Neural cell (in vitro differentiated cells): ENCODE measurements around the gene PEAR1. TPM values are rescaled to one million over a fixed set of nuclear protein-coding genes. Genes with fewer than 3 reads are reported as not detected.

Experiments
- H2AFZ ChIP-seq: fragments of 200-600, 300-800 bp; sonication (generic), shearing (Covaris generic); 2 replicates; pipeline ENCODE4 v1.6.0; 2014; ENCODE audit warnings: low read depth, mild to moderate bottlenecking, antibody characterized with exemption, low read length, moderate library complexity
- H3F3A ChIP-seq: fragments of 200-600 bp; shearing (Covaris generic); 2 replicates; pipeline ENCODE4 v1.6.1; 2016; ENCODE audit warnings: mild to moderate bottlenecking, moderate library complexity, mixed read lengths, antibody characterized with exemption, low read length; ENCODE audit not compliant: insufficient read depth, poor library complexity, severe bottlenecking
- H3K27ac ChIP-seq: fragments of 200-600, 300-800 bp; sonication (generic), shearing (Covaris generic); 2 replicates; pipeline ENCODE4 v1.5.1; 2014; ENCODE audit warnings: mild to moderate bottlenecking, low read length, moderate library complexity
- H3K27me3 ChIP-seq: fragments of 300-800, 200-600 bp; sonication (generic), shearing (Covaris generic); 2 replicates; pipeline ENCODE4 v1.6.0; 2014; ENCODE audit warnings: mild to moderate bottlenecking, low read depth, low read length, moderate library complexity; ENCODE audit not compliant: insufficient read depth
- H3K36me3 ChIP-seq: fragments of 300-800, 200-600 bp; sonication (generic), shearing (Covaris generic); 2 replicates; pipeline ENCODE4 v1.5.1; 2014; ENCODE audit warnings: mild to moderate bottlenecking, antibody characterized with exemption, low read length, moderate library complexity; ENCODE audit not compliant: insufficient read depth
- H3K4me2 ChIP-seq: fragments of 300-800, 200-600 bp; sonication (generic), shearing (Covaris generic); 2 replicates; pipeline ENCODE4 v1.6.0; 2014; ENCODE audit warnings: mild to moderate bottlenecking, low read length
- H3K4me3 ChIP-seq: fragments of 300-800, 200-600 bp; sonication (generic), shearing (Covaris generic); 2 replicates; pipeline ENCODE4 v1.5.1; 2014; ENCODE audit warnings: mild to moderate bottlenecking, low read length, moderate library complexity
- H3K79me2 ChIP-seq: fragments of 200-600 bp; shearing (Covaris generic); replicated peaks from 2 replicates; pipeline ENCODE4 v1.6.0; 2014; ENCODE audit warnings: mild to moderate bottlenecking, low read length, moderate library complexity; ENCODE audit not compliant: insufficient read depth
- H3K9ac ChIP-seq: fragments of 300-800, 200-600 bp; sonication (generic), shearing (Covaris generic); 2 replicates; pipeline ENCODE4 v1.6.1; 2016; ENCODE audit warnings: mild to moderate bottlenecking, low read length, mixed read lengths
- H3K9me2 ChIP-seq: fragments of 200-600 bp; shearing (Covaris generic); 2 replicates; pipeline ENCODE4 v1.6.1; 2016; ENCODE audit warnings: mild to moderate bottlenecking, low read length, mixed read lengths; ENCODE audit not compliant: insufficient read depth
- H3K9me3 ChIP-seq: fragments of 200-600, 300-800 bp; sonication (generic), shearing (Covaris generic); 2 replicates; pipeline ENCODE4 v1.6.1; 2016; ENCODE audit warnings: mild to moderate bottlenecking, mixed run types, low read length, moderate library complexity, mixed read lengths
- H4K20me1 ChIP-seq: fragments of 200-600 bp; shearing (Covaris generic); 2 replicates; pipeline ENCODE4 v1.6.1; 2016; ENCODE audit warnings: mild to moderate bottlenecking, mixed run types; ENCODE audit not compliant: insufficient read depth
- EP300 ChIP-seq: fragments of 450-650 bp; conservative IDR thresholded peaks from 2 replicates; pipeline ENCODE4 v1.6.1; 2014; ENCODE audit warnings: antibody characterized with exemption, mild to moderate bottlenecking, moderate library complexity; ENCODE audit not compliant: poor library complexity, severe bottlenecking
- EZH2 ChIP-seq: fragments of 200-600, 300-800 bp; shearing (Covaris generic), sonication (generic); IDR thresholded peaks from 2 replicates; pipeline ENCODE4 v1.6.1; 2014; ENCODE audit warnings: antibody characterized with exemption, low read length, borderline replicate concordance, mild to moderate bottlenecking; ENCODE audit not compliant: insufficient read depth, poor library complexity, severe bottlenecking
- MXI1 ChIP-seq: fragments of 450-650 bp; conservative IDR thresholded peaks from 2 replicates; pipeline ENCODE4 v1.6.1; 2014; ENCODE audit warnings: antibody characterized with exemption, mild to moderate bottlenecking; ENCODE audit not compliant: poor library complexity, severe bottlenecking
- POLR2AphosphoS5 ChIP-seq: IDR thresholded peaks from 2 replicates; pipeline ENCODE4 v1.6.1; 2012
- RAD21 ChIP-seq: fragments of 450-650 bp; conservative IDR thresholded peaks from 2 replicates; pipeline ENCODE4 v1.6.1; 2014; ENCODE audit warnings: antibody characterized with exemption, mild to moderate bottlenecking, moderate library complexity
- REST ChIP-seq: IDR thresholded peaks from 2 replicates; pipeline ENCODE4 v1.6.1; 2012; ENCODE audit warnings: borderline replicate concordance
- SMC3 ChIP-seq: fragments of 450-650 bp; conservative IDR thresholded peaks from 2 replicates; pipeline ENCODE4 v1.6.1; 2014; ENCODE audit warnings: antibody characterized with exemption, mild to moderate bottlenecking, moderate library complexity; ENCODE audit not compliant: poor library complexity
- TAF1 ChIP-seq: IDR thresholded peaks from 2 replicates; pipeline ENCODE4 v1.6.1; 2012; ENCODE audit warnings: low read depth
- polyA plus RNA-seq: library from polyadenylated mRNA; depleted of rRNA; stranded (reverse); fragments of >200 nt; gene quantifications from 2 replicates; pipeline ENCODE4 v1.2.3, GENCODE V29; 2014
- TF ChIP-seq, protein P1 (sequence below): fragments of 450-650 bp; IDR thresholded peaks from 2 replicates; pipeline ENCODE4 v1.5.1; 2014; ENCODE audit warnings: antibody characterized with exemption, mild to moderate bottlenecking, moderate library complexity; ENCODE audit not compliant: poor library complexity, severe bottlenecking

The PEAR1 gene
- polyA plus RNA-seq, 1 donor from 2014 or later: not detected

GRCh38 chr1:156920233-156921052 lies 26.9 kb downstream of the PEAR1 start, which contains the start of gene LRRC71:
LRRC71 (plus strand) TSS chr1:156920632; CDS start chr1:156920804, 172 bp downstream.
- Histone ChIP-seq H2AFZ (no peak within 1 kb of the TSS), H3K4me3 (peak within 1 kb of the TSS; percentile 35), H3K36me3 (no peaks in the 10 kb centered on the region), H3K27ac (no peak within 1 kb of the TSS), H3K79me2 (no peaks in the 10 kb centered on the region), H3F3A (no peaks in the 10 kb centered on the region), H3K9ac (no peak within 1 kb of the TSS), H3K9me3 (no peaks in the 10 kb centered on the region), H3K4me2 (no peak within 1 kb of the TSS), H4K20me1 (no peaks in the 10 kb centered on the region), H3K27me3 (peaks cover 69% of the 10 kb centered on the region), H3K9me2 (no peaks in the 10 kb centered on the region)
- TF ChIP-seq EP300: no peak
- TF ChIP-seq SMC3: peak; percentile 27
- no peak for TF ChIP-seq MXI1
- TF ChIP-seq RAD21: peak; percentile 42
- peak; percentile 58 for TF ChIP-seq EZH2
- TF ChIP-seq, protein P1, sequence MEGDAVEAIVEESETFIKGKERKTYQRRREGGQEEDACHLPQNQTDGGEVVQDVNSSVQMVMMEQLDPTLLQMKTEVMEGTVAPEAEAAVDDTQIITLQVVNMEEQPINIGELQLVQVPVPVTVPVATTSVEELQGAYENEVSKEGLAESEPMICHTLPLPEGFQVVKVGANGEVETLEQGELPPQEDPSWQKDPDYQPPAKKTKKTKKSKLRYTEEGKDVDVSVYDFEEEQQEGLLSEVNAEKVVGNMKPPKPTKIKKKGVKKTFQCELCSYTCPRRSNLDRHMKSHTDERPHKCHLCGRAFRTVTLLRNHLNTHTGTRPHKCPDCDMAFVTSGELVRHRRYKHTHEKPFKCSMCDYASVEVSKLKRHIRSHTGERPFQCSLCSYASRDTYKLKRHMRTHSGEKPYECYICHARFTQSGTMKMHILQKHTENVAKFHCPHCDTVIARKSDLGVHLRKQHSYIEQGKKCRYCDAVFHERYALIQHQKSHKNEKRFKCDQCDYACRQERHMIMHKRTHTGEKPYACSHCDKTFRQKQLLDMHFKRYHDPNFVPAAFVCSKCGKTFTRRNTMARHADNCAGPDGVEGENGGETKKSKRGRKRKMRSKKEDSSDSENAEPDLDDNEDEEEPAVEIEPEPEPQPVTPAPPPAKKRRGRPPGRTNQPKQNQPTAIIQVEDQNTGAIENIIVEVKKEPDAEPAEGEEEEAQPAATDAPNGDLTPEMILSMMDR: peak; percentile 63

- Histone ChIP-seq H4K20me1 (no peaks in the 10 kb centered on the region), H3F3A (no peaks in the 10 kb centered on the region), H2AFZ (no peak overlapping the region), H3K36me3 (no peaks in the 10 kb centered on the region), H3K27ac (no peak overlapping the region), H3K9me2 (no peaks in the 10 kb centered on the region), H3K9ac (no peak overlapping the region), H3K4me3 (no peak overlapping the region), H3K4me2 (no peak overlapping the region), H3K27me3 (peaks cover 75% of the 10 kb centered on the region), H3K79me2 (no peaks in the 10 kb centered on the region), H3K9me3 (no peaks in the 10 kb centered on the region)
- TF ChIP-seq MXI1: no peak
- TF ChIP-seq POLR2AphosphoS5: no peak
- TF ChIP-seq TAF1: no peak
- no peak for TF ChIP-seq REST
- no peak for TF ChIP-seq SMC3
- TF ChIP-seq, protein P1: no peak
- TF ChIP-seq EZH2: no peak
- TF ChIP-seq EP300: no peak
- no peak for TF ChIP-seq RAD21
These were observed 27.6 kb downstream of the PEAR1 start for GRCh38 chr1:156921053-156921529.
